ENCODE results near the gene NDUFB2. TPM values are rescaled to one million over a fixed set of nuclear protein-coding genes. Genes with fewer than 3 reads are reported as not detected.

NDUFB2 gene
- total and polyA plus RNA-seq, 2 donors (not counting 1 experiment from before 2014, with no cell fraction given): 67.9 to 171 TPM

DNA sequence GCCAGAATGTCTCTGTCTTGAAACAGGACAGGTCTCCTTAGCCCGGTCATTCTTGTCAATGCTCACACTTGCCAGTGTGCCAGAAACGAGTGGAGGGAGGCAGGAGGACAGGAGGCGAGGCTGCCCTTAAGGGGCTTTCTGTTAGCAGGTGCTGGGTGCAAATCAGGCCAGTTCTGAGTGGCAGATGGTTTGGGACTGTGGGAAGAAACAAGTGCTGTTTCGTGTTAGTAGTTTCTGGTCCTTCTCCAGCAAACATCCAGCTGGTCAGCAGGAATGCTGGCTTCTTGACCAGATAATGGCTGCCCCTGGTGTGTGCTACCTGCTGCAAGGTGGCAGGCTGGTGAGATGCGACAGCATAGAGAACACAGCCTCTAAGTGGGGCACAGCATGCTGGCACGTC, 8.2 kb upstream of the NDUFB2 start:
- H3K27me3 Mint-ChIP-seq: no peaks in the 10 kb centered on the region
- intact Hi-C loops (cut with micrococcal nuclease): no loop called here
- Histone ChIP-seq H3K27me3 (replicated peaks in 1 of 4; ENCODE audit: control extremely low read depth in 1 of 4, control insufficient read depth in 3 of 4, insufficient read depth in 4 of 4, low read length in 3 of 4) (no peaks in the 10 kb centered on the region), H3K4me2 (replicated peaks; ENCODE audit: low read depth, low read length, poor library complexity, severe bottlenecking) (no peak overlapping the region), H3K4me1 (ENCODE audit: control insufficient read depth in 2 of 2, insufficient read depth in 2 of 2, low read length in 2 of 2) (no peaks in the 10 kb centered on the region), H3K4me3 (ENCODE audit: control extremely low read depth in 1 of 5, extremely low read depth in 1 of 5, insufficient read depth in 1 of 5, low read depth in 2 of 5, low read length in 4 of 5) (no peak overlapping the region), H3K27ac (ENCODE audit: low read length in 2 of 2) (no peak overlapping the region), H3K36me3 (replicated peaks in 1 of 2; ENCODE audit: control extremely low read depth in 1 of 2, control insufficient read depth in 1 of 2, extremely low read depth in 1 of 2, insufficient read depth in 2 of 2, low read length in 1 of 2) (peaks cover 3 to 36% of the 10 kb centered on the region in 2 experiments), H3K9me3 (ENCODE audit: control extremely low read depth in 1 of 3, control insufficient read depth in 2 of 3, insufficient read depth in 1 of 3, low read length in 2 of 3) (peaks cover 0 to 3% (median 0%) of the 10 kb centered on the region in 3 donors), H3K79me2 (ENCODE audit: control insufficient read depth, insufficient read depth, low read length) (no peaks in the 10 kb centered on the region), H3K9ac (ENCODE audit: low read length) (no peak overlapping the region), H2AFZ (ENCODE audit: insufficient read depth, low read depth, low read length, poor library complexity, severe bottlenecking) (no peak overlapping the region), H4K20me1 (ENCODE audit: control insufficient read depth, insufficient read depth, low read length, poor library complexity, severe bottlenecking) (no peaks in the 10 kb centered on the region)
- CTCF ChIA-PET: no interaction called here
- ATAC-seq (ENCODE audit: low read depth): no peak
- H3K4me3 Mint-ChIP-seq: no peak overlapping the region
- POLR2A ChIA-PET: no interaction called here
- 98% methylated on average over 5 of the region's 6 CpGs for WGBS (ENCODE audit: insufficient coverage)
- H3K9me3 Mint-ChIP-seq (ENCODE audit: insufficient read depth): no peaks in the 10 kb centered on the region
- no peaks in the 10 kb centered on the region for H3K4me1 Mint-ChIP-seq
- no peak for DNase-seq
- H3K27ac Mint-ChIP-seq: no peak overlapping the region
- TF ChIP-seq, protein P1, sequence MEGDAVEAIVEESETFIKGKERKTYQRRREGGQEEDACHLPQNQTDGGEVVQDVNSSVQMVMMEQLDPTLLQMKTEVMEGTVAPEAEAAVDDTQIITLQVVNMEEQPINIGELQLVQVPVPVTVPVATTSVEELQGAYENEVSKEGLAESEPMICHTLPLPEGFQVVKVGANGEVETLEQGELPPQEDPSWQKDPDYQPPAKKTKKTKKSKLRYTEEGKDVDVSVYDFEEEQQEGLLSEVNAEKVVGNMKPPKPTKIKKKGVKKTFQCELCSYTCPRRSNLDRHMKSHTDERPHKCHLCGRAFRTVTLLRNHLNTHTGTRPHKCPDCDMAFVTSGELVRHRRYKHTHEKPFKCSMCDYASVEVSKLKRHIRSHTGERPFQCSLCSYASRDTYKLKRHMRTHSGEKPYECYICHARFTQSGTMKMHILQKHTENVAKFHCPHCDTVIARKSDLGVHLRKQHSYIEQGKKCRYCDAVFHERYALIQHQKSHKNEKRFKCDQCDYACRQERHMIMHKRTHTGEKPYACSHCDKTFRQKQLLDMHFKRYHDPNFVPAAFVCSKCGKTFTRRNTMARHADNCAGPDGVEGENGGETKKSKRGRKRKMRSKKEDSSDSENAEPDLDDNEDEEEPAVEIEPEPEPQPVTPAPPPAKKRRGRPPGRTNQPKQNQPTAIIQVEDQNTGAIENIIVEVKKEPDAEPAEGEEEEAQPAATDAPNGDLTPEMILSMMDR (IDR thresholded peaks at IDR 0.05): no peak
- TF ChIP-seq EZH2 (IDR thresholded peaks at IDR 0.05; ENCODE audit: borderline replicate concordance, insufficient read depth, low read depth, low read length, poor library complexity, severe bottlenecking): no peak

DNA sequence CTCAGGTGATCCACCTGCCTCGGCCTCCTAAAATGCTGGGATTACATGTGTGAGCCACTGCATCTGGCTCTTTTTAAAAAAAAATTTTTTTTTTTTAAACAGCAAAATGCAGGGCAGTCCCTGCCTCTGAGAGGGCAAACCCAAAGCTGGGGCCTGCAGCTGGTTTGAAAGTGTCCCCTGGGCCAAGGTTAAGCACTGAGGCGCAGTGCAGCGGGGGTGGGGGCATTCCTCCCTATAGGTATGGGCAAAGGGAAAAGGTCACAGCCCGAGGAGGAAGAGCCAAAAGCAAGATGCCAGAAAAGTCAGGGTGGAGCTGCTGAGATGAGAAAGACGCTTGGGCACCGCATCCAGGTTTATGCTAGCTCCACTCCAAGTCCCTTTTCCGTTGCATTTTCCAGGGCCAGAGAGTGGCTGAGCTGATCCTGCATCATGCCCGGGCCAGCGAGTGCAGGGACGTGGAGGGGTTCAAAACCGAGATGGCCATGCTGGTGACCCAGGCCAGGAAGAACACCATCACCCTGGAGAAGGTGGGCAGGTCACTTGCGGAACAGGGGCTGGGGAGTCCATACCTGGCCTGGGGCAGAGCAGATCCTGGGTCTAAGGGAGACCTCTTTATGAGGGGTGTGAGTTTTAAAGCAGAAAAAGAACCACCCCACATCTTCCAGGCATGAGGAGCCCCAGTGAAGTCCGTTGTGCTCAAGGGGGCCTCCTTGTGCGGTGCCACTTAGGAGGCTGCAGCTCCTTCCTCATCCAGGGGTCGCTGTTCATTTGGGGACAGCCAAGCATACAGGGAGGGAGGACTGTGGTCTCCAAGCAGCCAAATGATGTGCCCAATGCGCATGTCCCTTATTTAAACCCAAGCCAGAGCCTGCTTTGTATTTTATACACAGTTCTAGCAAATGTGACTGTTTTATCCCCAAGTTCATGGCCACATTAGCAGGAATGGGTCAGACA, 7.0 kb upstream of the NDUFB2 start:
- ChIA-PET CTCF (no interaction called here), POLR2A (no interaction called here)
- Histone ChIP-seq H3K27me3 (replicated peaks in 1 of 4; ENCODE audit: control extremely low read depth in 1 of 4, control insufficient read depth in 3 of 4, insufficient read depth in 4 of 4, low read length in 3 of 4) (no peaks in the 10 kb centered on the region), H3K27ac (ENCODE audit: low read length in 2 of 2) (no peak overlapping the region), H3K4me3 (ENCODE audit: control extremely low read depth in 1 of 5, extremely low read depth in 1 of 5, insufficient read depth in 1 of 5, low read depth in 2 of 5, low read length in 4 of 5) (no peak overlapping the region), H3K9me3 (ENCODE audit: control extremely low read depth in 1 of 3, control insufficient read depth in 2 of 3, insufficient read depth in 1 of 3, low read length in 2 of 3) (peaks cover 0 to 3% (median 0%) of the 10 kb centered on the region in 3 donors), H2AFZ (ENCODE audit: insufficient read depth, low read depth, low read length, poor library complexity, severe bottlenecking) (no peak overlapping the region), H4K20me1 (ENCODE audit: control insufficient read depth, insufficient read depth, low read length, poor library complexity, severe bottlenecking) (no peaks in the 10 kb centered on the region), H3K36me3 (replicated peaks in 1 of 2; ENCODE audit: control extremely low read depth in 1 of 2, control insufficient read depth in 1 of 2, extremely low read depth in 1 of 2, insufficient read depth in 2 of 2, low read length in 1 of 2) (peaks cover 3 to 31% of the 10 kb centered on the region in 2 experiments), H3K9ac (ENCODE audit: low read length) (no peak overlapping the region), H3K4me1 (ENCODE audit: control insufficient read depth in 2 of 2, insufficient read depth in 2 of 2, low read length in 2 of 2) (no peaks in the 10 kb centered on the region), H3K79me2 (ENCODE audit: control insufficient read depth, insufficient read depth, low read length) (no peaks in the 10 kb centered on the region), H3K4me2 (replicated peaks; ENCODE audit: low read depth, low read length, poor library complexity, severe bottlenecking) (no peak overlapping the region)
- H3K4me3 Mint-ChIP-seq: no peak overlapping the region
- 97% methylated on average over 15 of the region's 16 CpGs for WGBS (ENCODE audit: insufficient coverage)
- H3K9me3 Mint-ChIP-seq (ENCODE audit: insufficient read depth): no peaks in the 10 kb centered on the region
- H3K27me3 Mint-ChIP-seq: no peaks in the 10 kb centered on the region
- TF ChIP-seq EZH2 (IDR thresholded peaks at IDR 0.05; ENCODE audit: borderline replicate concordance, insufficient read depth, low read depth, low read length, poor library complexity, severe bottlenecking): no peak
- TF ChIP-seq, protein P1 (IDR thresholded peaks at IDR 0.05): no peak
- DNase-seq: no peak
- ATAC-seq (ENCODE audit: low read depth): no peak
- no peak overlapping the region for H3K27ac Mint-ChIP-seq
- intact Hi-C loops (cut with micrococcal nuclease): no loop called here
- H3K4me1 Mint-ChIP-seq: no peaks in the 10 kb centered on the region
